Cardiac muscle cell (in vitro differentiated cells and primary cell): ENCODE results near the gene SLIT3. TPM values are rescaled to one million over a fixed set of nuclear protein-coding genes. Genes with fewer than 3 reads are reported as not detected.
"Not testable (repeated sequence)": the region's sequence is repeated elsewhere in the genome, so short reads cannot be mapped to it uniquely, and the experiment has no call there.

Source experiments
- DNase-seq, 2 donors: peaks; one replicate each; pipeline versions ENCODE4 v3.0.0 to v3.0.0-alpha.2; 2010 to 2017; ENCODE audit warnings: low read depth in 1 of 2, low spot score in 1 of 2
- H3K27ac ChIP-seq: fragments of 200-600 bp; sonication (generic); 2 replicates; pipeline ENCODE4 v1.5.1; 2016
- H3K27me3 ChIP-seq: fragments of 200-600 bp; sonication (generic); 2 replicates; pipeline ENCODE4 v1.6.0; 2016; ENCODE audit warnings: control low read depth
- H3K36me3 ChIP-seq: fragments of 200-600 bp; sonication (generic); 2 replicates; pipeline ENCODE4 v1.5.1; 2016; ENCODE audit warnings: control low read depth
- H3K4me1 ChIP-seq: fragments of 200-600 bp; sonication (generic); 2 replicates; pipeline ENCODE4 v1.8.1; 2017; ENCODE audit warnings: low read depth, mild to moderate bottlenecking, mixed run types
- H3K4me3 ChIP-seq: fragments of 200-600 bp; sonication (generic); 2 replicates; pipeline ENCODE4 v1.5.1; 2016; ENCODE audit warnings: mild to moderate bottlenecking
- H3K9me3 ChIP-seq: fragments of 200-600 bp; sonication (generic); 2 replicates; pipeline ENCODE4 v1.5.1; 2017; ENCODE audit warnings: low read depth, mild to moderate bottlenecking, control low read depth
- CTCF ChIP-seq: IDR thresholded peaks from 2 replicates; pipeline ENCODE4 v1.5.1; 2012; ENCODE audit warnings: low read depth, mild to moderate bottlenecking, low read length
- polyA plus RNA-seq: library from polyadenylated mRNA; unstranded; fragments of >200 nt; fragmentation: Nextera tagmentation; extraction: Ambion mirVana; gene quantifications from 2 replicates; pipeline ENCODE4 v1.2.1, GENCODE V29; 2016
- total RNA-seq: library from RNA; depleted of rRNA; stranded (reverse); fragments of >200 nt; gene quantifications from 2 replicates; pipeline ENCODE4 v1.2.3, GENCODE V29; 2016

The SLIT3 gene
- total and polyA plus RNA-seq, 2 experiments from 2014 or later: 50.7 to 111 TPM

- no peak overlapping the region for H3K4me3 ChIP-seq
- no peaks in the 10 kb centered on the region for H3K36me3 ChIP-seq
- TF ChIP-seq CTCF: no peak
- no peaks in the 10 kb centered on the region for H3K9me3 ChIP-seq
- no peak for DNase-seq
- H3K4me1 ChIP-seq: peaks cover 4% of the 10 kb centered on the region
- H3K27me3 ChIP-seq: no peaks in the 10 kb centered on the region
- no peak overlapping the region for H3K27ac ChIP-seq
These were observed 186.4 kb downstream of the SLIT3 start for GRCh38 chr5:169114466-169115065.

GRCh38 chr5:169112016-169112415, 188.9 kb downstream of the SLIT3 start:
- DNase-seq: no peak
- Histone ChIP-seq H3K27me3 (no peaks in the 10 kb centered on the region), H3K4me1 (peaks cover 4% of the 10 kb centered on the region), H3K27ac (no peak overlapping the region), H3K4me3 (no peak overlapping the region), H3K9me3 (no peaks in the 10 kb centered on the region), H3K36me3 (no peaks in the 10 kb centered on the region)
- no peak for TF ChIP-seq CTCF

- Histone ChIP-seq H3K4me1 (no peaks in the 10 kb centered on the region), H3K36me3 (no peaks in the 10 kb centered on the region), H3K27me3 (no peaks in the 10 kb centered on the region), H3K4me3 (no peak overlapping the region), H3K27ac (no peak overlapping the region), H3K9me3 (no peaks in the 10 kb centered on the region)
- DNase-seq: peak in 1 of 2 donors; percentile 39
- no peak for TF ChIP-seq CTCF
These were observed 193.8 kb downstream of the SLIT3 start for GRCh38 chr5:169106911-169107706.

- H3K36me3 ChIP-seq, H3K27me3 ChIP-seq: not testable (repeated sequence)
These were observed 195.4 kb downstream of the SLIT3 start for GRCh38 chr5:169105582-169105981.

GRCh38 chr5:169104937-169105494, 195.9 kb downstream of the SLIT3 start:
- no peaks in the 10 kb centered on the region for H3K36me3 ChIP-seq
- H3K27ac ChIP-seq: no peak overlapping the region
- H3K9me3 ChIP-seq: no peaks in the 10 kb centered on the region
- DNase-seq: no peak
- H3K27me3 ChIP-seq: no peaks in the 10 kb centered on the region
- H3K4me1 ChIP-seq: no peaks in the 10 kb centered on the region
- TF ChIP-seq CTCF: no peak
- no peak overlapping the region for H3K4me3 ChIP-seq

More at GRCh38 chr5:169105582-169105981, 195.4 kb downstream of the SLIT3 start:
- not testable (repeated sequence) for DNase-seq, H3K4me1 ChIP-seq, H3K27ac ChIP-seq, H3K9me3 ChIP-seq, H3K4me3 ChIP-seq
